H1 (cell line): ENCODE results near the gene MRPS27. TPM values are rescaled to one million over a fixed set of nuclear protein-coding genes. Genes with fewer than 3 reads are reported as not detected.

Source experiments
- CTCF ChIA-PET: fragments of 300-600 bp; sonication (Branson Sonifier 250); formaldehyde crosslinking; loops from one replicate; lab custom pipeline; 2021; ENCODE audit not compliant: partially characterized antibody; lab: Charles Lee
- POLR2A ChIA-PET: fragments of 300-600 bp; sonication (Branson Sonifier 250); formaldehyde crosslinking; loops from one replicate; lab custom pipeline; 2021; ENCODE audit warnings: inconsistent platforms; ENCODE audit not compliant: partially characterized antibody; lab: Charles Lee
- DNase-seq, 2 experiments: peaks; one replicate each; pipeline versions ENCODE4 v3.0.0 to v3.0.0-alpha.2; 2010 to 2022; ENCODE audit warnings: low spot score in 2 of 2, low read depth in 1 of 2, mixed read lengths in 1 of 2
- FAIRE-seq: peaks from 2 replicates; lab custom pipeline; 2011; peaks lifted over from hg19 to GRCh38; lab: Jason Lieb, UNC
- H2AFZ ChIP-seq: 2 replicates; pipeline ENCODE4 v1.8.1; 2012; ENCODE audit warnings: low read length, inconsistent platforms
- H2AK5ac ChIP-seq: 2 replicates; pipeline ENCODE4 v1.6.1; 2013; ENCODE audit warnings: low read depth, low read length
- H2BK120ac ChIP-seq: replicated peaks from 2 replicates; pipeline ENCODE3; 2013; ENCODE audit warnings: low read depth, low read length, inconsistent platforms
- H2BK12ac ChIP-seq: 2 replicates; pipeline ENCODE4 v1.6.1; 2013; ENCODE audit warnings: low read depth, low read length
- H2BK15ac ChIP-seq: 2 replicates; pipeline ENCODE4 v1.6.1; 2013; ENCODE audit warnings: low read length
- H2BK20ac ChIP-seq: 2 replicates; pipeline ENCODE4 v1.6.1; 2013; ENCODE audit warnings: low read length
- H2BK5ac ChIP-seq: 2 replicates; pipeline ENCODE4 v1.6.1; 2013; ENCODE audit warnings: low read depth, low read length
- H3K14ac ChIP-seq: 2 replicates; pipeline ENCODE4 v1.6.1; 2013; ENCODE audit warnings: inconsistent platforms; ENCODE audit not compliant: insufficient read length
- H3K18ac ChIP-seq: 2 replicates; pipeline ENCODE4 v1.6.1; 2013; ENCODE audit warnings: low read length; ENCODE audit errors: extremely low read depth
- H3K23ac ChIP-seq: 2 replicates; pipeline ENCODE4 v1.6.1; 2013; ENCODE audit warnings: inconsistent platforms; ENCODE audit not compliant: insufficient read length
- H3K23me2 ChIP-seq: 2 replicates; pipeline ENCODE4 v1.6.1; 2013; ENCODE audit warnings: low read depth, low read length
- H3K27ac ChIP-seq: 2 replicates; pipeline ENCODE4 v1.6.1; 2011; ENCODE audit warnings: low read depth, low read length, inconsistent platforms
- H3K27me3 ChIP-seq, 4 experiments: replicated peaks in 1 of 4; 1 replicate in 1 of 4; 2 replicates in 3 of 4; pipeline versions ENCODE4 v1.6.1 to v1.8.1; 2011 to 2013; ENCODE audit warnings: low read length in 3 of 4, mild to moderate bottlenecking in 3 of 4, inconsistent platforms in 2 of 4, mixed read lengths in 2 of 4, moderate library complexity in 1 of 4; ENCODE audit not compliant: control insufficient read depth in 3 of 4, insufficient read depth in 3 of 4; ENCODE audit errors: extremely low read depth in 1 of 4
- H3K36me3 ChIP-seq, 4 experiments: 2 replicates each; pipeline versions ENCODE4 v1.6.1 to v1.8.1; 2011 to 2013; ENCODE audit warnings: mild to moderate bottlenecking in 4 of 4, low read length in 3 of 4, moderate library complexity in 2 of 4, control low read depth in 1 of 4, inconsistent platforms in 1 of 4; ENCODE audit not compliant: insufficient read depth in 4 of 4, control insufficient read depth in 2 of 4
- H3K4ac ChIP-seq: replicated peaks from 2 replicates; pipeline ENCODE3; 2013; ENCODE audit warnings: low read length, low read depth, mixed read lengths, inconsistent platforms; ENCODE audit not compliant: insufficient read length
- H3K4me1 ChIP-seq, 4 experiments: replicated peaks in 1 of 4; 1 replicate in 1 of 4; 2 replicates in 3 of 4; pipeline versions ENCODE4 v1.6.1 to v1.8.1; 2011 to 2013; ENCODE audit warnings: low read length in 3 of 4, inconsistent platforms in 2 of 4, mixed read lengths in 1 of 4; ENCODE audit not compliant: insufficient read depth in 4 of 4, control insufficient read depth in 3 of 4
- H3K4me2 ChIP-seq, 2 experiments: 2 replicates each; pipeline versions ENCODE4 v1.6.1 to v1.8.1; 2011 to 2013; ENCODE audit warnings: low read depth in 2 of 2, low read length in 2 of 2, control low read depth in 1 of 2, inconsistent platforms in 1 of 2, mild to moderate bottlenecking in 1 of 2; ENCODE audit not compliant: insufficient read depth in 1 of 2
- H3K4me3 ChIP-seq, 4 experiments: fragments of 200-600, 300-600 bp in 1 of 4; sonication (generic), shearing (Covaris generic), sonication (Bioruptor Twin) in 1 of 4; 2 replicates each; pipeline versions ENCODE4 v1.5.1 to v1.8.1; 2011 to 2016; ENCODE audit warnings: low read length in 4 of 4, low read depth in 3 of 4, control low read depth in 2 of 4, inconsistent platforms in 2 of 4, mild to moderate bottlenecking in 2 of 4, mixed read lengths in 1 of 4, moderate library complexity in 1 of 4; ENCODE audit not compliant: insufficient read depth in 2 of 4; ENCODE audit errors: extremely low read depth in 1 of 4
- H3K56ac ChIP-seq: replicated peaks from 2 replicates; pipeline ENCODE3; 2013; ENCODE audit warnings: low read depth, mild to moderate bottlenecking, mixed read lengths, low read length, inconsistent platforms; ENCODE audit not compliant: insufficient read length
- H3K79me1 ChIP-seq: 2 replicates; pipeline ENCODE4 v1.6.1; 2013; ENCODE audit warnings: low read depth, low read length, control low read depth
- H3K79me2 ChIP-seq, 2 experiments: 2 replicates each; pipeline versions ENCODE4 v1.6.1 to v1.8.1; 2012 to 2013; ENCODE audit warnings: low read length in 2 of 2, mild to moderate bottlenecking in 2 of 2, inconsistent platforms in 1 of 2; ENCODE audit not compliant: insufficient read depth in 2 of 2, control insufficient read depth in 1 of 2
- H3K9ac ChIP-seq, 4 experiments: replicated peaks in 1 of 4; 1 replicate in 1 of 4; 2 replicates in 3 of 4; pipeline versions ENCODE4 v1.6.1 to v1.8.1; 2011 to 2013; ENCODE audit warnings: low read depth in 3 of 4, low read length in 3 of 4, control low read depth in 2 of 4, mild to moderate bottlenecking in 2 of 4, moderate library complexity in 2 of 4, inconsistent platforms in 1 of 4; ENCODE audit errors: extremely low read depth in 1 of 4
- H3K9me3 ChIP-seq, 2 experiments: 2 replicates each; pipeline versions ENCODE4 v1.6.1 to v1.8.1; 2012 to 2013; ENCODE audit warnings: mild to moderate bottlenecking in 2 of 2, moderate library complexity in 2 of 2, control low read depth in 1 of 2, inconsistent platforms in 1 of 2, low read depth in 1 of 2, low read length in 1 of 2, mixed read lengths in 1 of 2; ENCODE audit not compliant: insufficient read depth in 2 of 2
- H4K20me1 ChIP-seq, 2 experiments: replicated peaks in 1 of 2; 2 replicates each; pipeline versions ENCODE3 to v1.8.1; 2011 to 2013; ENCODE audit warnings: inconsistent platforms in 2 of 2, low read length in 2 of 2, mild to moderate bottlenecking in 1 of 2; ENCODE audit not compliant: insufficient read depth in 2 of 2, control insufficient read depth in 1 of 2
- H4K5ac ChIP-seq: 2 replicates; pipeline ENCODE4 v1.6.1; 2013; ENCODE audit warnings: low read length, low read depth, mixed read lengths, inconsistent platforms; ENCODE audit not compliant: insufficient read length
- H4K8ac ChIP-seq: 2 replicates; pipeline ENCODE4 v1.8.0; 2013; ENCODE audit warnings: mild to moderate bottlenecking, moderate library complexity, low read length, inconsistent platforms; ENCODE audit not compliant: insufficient read depth; ENCODE audit errors: extremely low read depth
- H4K91ac ChIP-seq: replicated peaks from 2 replicates; pipeline ENCODE3; 2013; ENCODE audit warnings: low read length, mixed read lengths, inconsistent platforms; ENCODE audit not compliant: insufficient read length
- ASH2L ChIP-seq: fragments of 200-600, 300-600 bp; sonication (generic); IDR thresholded peaks from one replicate; pipeline ENCODE4 v1.7.1; 2017; ENCODE audit warnings: low read length
- CREB1 ChIP-seq: IDR thresholded peaks from 2 replicates; pipeline ENCODE4 v1.6.1; 2012; ENCODE audit warnings: inconsistent platforms
- EZH2 ChIP-seq: fragments of 200-600 bp; sonication (generic); IDR thresholded peaks from 2 replicates; pipeline ENCODE4 v1.7.1; 2012; ENCODE audit warnings: low read depth, mild to moderate bottlenecking, moderate library complexity, low read length, inconsistent platforms; ENCODE audit not compliant: severe bottlenecking
- HDAC6 ChIP-seq: IDR thresholded peaks from one replicate; pipeline ENCODE4 v1.7.1; 2012; ENCODE audit warnings: low read depth, mild to moderate bottlenecking, inconsistent platforms, low read length, moderate library complexity
- RFX5 ChIP-seq: IDR thresholded peaks from 2 replicates; pipeline ENCODE4 v1.6.1; 2011; ENCODE audit warnings: low read depth, low read length, improper control_type of control experiment, borderline replicate concordance
- SP1 ChIP-seq: IDR thresholded peaks from 2 replicates; pipeline ENCODE4 v1.6.1; 2011; ENCODE audit warnings: low read depth, low read length
- TAF1 ChIP-seq: IDR thresholded peaks from 2 replicates; pipeline ENCODE4 v1.6.1; 2011; ENCODE audit warnings: mild to moderate bottlenecking, low read depth, low read length
- WGBS, 2 experiments: shearing (Covaris generic) in 1 of 2; methylation state at CpG; one replicate each; pipeline versions ENCODE4 v1.1.6 to v1.1.7; 2013 to 2015; ENCODE audit warnings: low lambda C conversion rate in 2 of 2, mixed read lengths in 2 of 2, inconsistent platforms in 1 of 2, low coverage in 1 of 2, missing lambda C conversion rate in 1 of 2; ENCODE audit not compliant: insufficient replicate concordance in 2 of 2, insufficient coverage in 1 of 2, insufficient read length in 1 of 2; ENCODE audit errors: extremely low coverage in 1 of 2, missing lambda C conversion rate in 1 of 2; 5-methylcytosine and 5-hydroxymethylcytosine counted together
- polyA plus RNA-seq, 7 experiments: library from polyadenylated mRNA; depleted of rRNA in 3 of 7; stranded (reverse) in 5 of 7; unstranded in 2 of 7; fragments of >200 nt in 5 of 7; fragments of 200-250 nt in 2 of 7; gene quantifications; 1 replicate in 5 of 7; 2 replicates in 1 of 7; 4 replicates in 1 of 7; pipeline versions ENCODE4 v1.2.1 to v1.2.3, GENCODE V29; 2011 to 2013; ENCODE audit warnings: missing spikeins in 2 of 7, mixed read lengths in 2 of 7
- total RNA-seq: library from RNA; stranded (reverse); fragmentation: NEBNext Ultra II Directional; extraction: Animal tissue kit (Norgen Biotek cat#: 25700); gene quantifications from 2 replicates; pipeline ENCODE4 v1.2.1, GENCODE V29; 2021
- TF ChIP-seq, protein P1 (sequence below): IDR thresholded peaks from 2 replicates; pipeline ENCODE4 v1.6.1; 2011; ENCODE audit warnings: low read depth, mild to moderate bottlenecking, low read length; ENCODE audit not compliant: insufficient read depth

Gene MRPS27
- total and polyA plus RNA-seq, 2 of the 8 experiments (the other 6 are each of a cell fraction or from before 2014, with no cell fraction given): 93.2 to 102 TPM

- H2BK15ac ChIP-seq: no peak overlapping the region
- no peak overlapping the region for H2AK5ac ChIP-seq
- H4K8ac ChIP-seq: no peak overlapping the region
- peaks cover 0 to 2% (median 0%) of the 10 kb centered on the region in 4 experiments; a peak in 1 of 7 replicates for H3K4me1 ChIP-seq
- WGBS, 2 experiments: 78% methylated on average over 4 of the region's 4 CpGs; no CpG with 5 or more reads in 1 of the 2 experiments
- H4K91ac ChIP-seq: no peak overlapping the region
- no peak overlapping the region for H4K5ac ChIP-seq
- H3K9me3 ChIP-seq: no peaks in the 10 kb centered on the region
- H3K9ac ChIP-seq: no peak overlapping the region
- H3K79me2 ChIP-seq: peaks cover 0 to 10% of the 10 kb centered on the region in 2 experiments; a peak in 1 of 4 replicates
- H3K18ac ChIP-seq: no peak overlapping the region
- no peak overlapping the region for H3K4ac ChIP-seq
- peaks cover 0 to 3% (median 0%) of the 10 kb centered on the region in 4 experiments; a peak in 1 of 8 replicates for H3K36me3 ChIP-seq
- no peak overlapping the region for H3K14ac ChIP-seq
- no peaks in the 10 kb centered on the region for H3K23me2 ChIP-seq
- H2BK5ac ChIP-seq: no peak overlapping the region
- H2BK120ac ChIP-seq: no peak overlapping the region
- FAIRE-seq: no peak
- no peak overlapping the region for H3K56ac ChIP-seq
- DNase-seq: no peak
- H3K4me2 ChIP-seq: no peak overlapping the region
- H3K27ac ChIP-seq: no peak overlapping the region
- ChIA-PET CTCF (interaction anchor here (0.6 to 2.1 kb wide), 12 partner anchors 11 to 519 kb away, joined by 3 to 7 read pairs (median 4); no protein-coding TSS in a partner anchor), POLR2A (no interaction called here)
- H2BK20ac ChIP-seq: no peak overlapping the region
- TF ChIP-seq, protein P1, sequence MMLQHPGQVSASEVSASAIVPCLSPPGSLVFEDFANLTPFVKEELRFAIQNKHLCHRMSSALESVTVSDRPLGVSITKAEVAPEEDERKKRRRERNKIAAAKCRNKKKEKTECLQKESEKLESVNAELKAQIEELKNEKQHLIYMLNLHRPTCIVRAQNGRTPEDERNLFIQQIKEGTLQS: no peak
- no peak for TF ChIP-seq SP1
- no peak for TF ChIP-seq CREB1
- TF ChIP-seq RFX5: no peak
- no peak for TF ChIP-seq EZH2
- TF ChIP-seq ASH2L: no peak
- no peak for TF ChIP-seq HDAC6
- no peak for TF ChIP-seq TAF1
- H3K4me3 ChIP-seq: no peak overlapping the region
- no peaks in the 10 kb centered on the region; the same call in none of the 2 replicates for H3K79me1 ChIP-seq
- H2AFZ ChIP-seq: no peak overlapping the region
- H3K27me3 ChIP-seq: no peaks in the 10 kb centered on the region
- no peak overlapping the region for H3K23ac ChIP-seq
- H2BK12ac ChIP-seq: no peak overlapping the region
- H4K20me1 ChIP-seq: no peaks in the 10 kb centered on the region
Observed at GRCh38 chr5:72270037-72270436, 50.0 kb downstream of the MRPS27 start.
